Fibroblast of mammary gland (primary cell): ENCODE data around the gene CENPS.

Source experiments
- DNase-seq: peaks from one replicate; pipeline ENCODE4 v3.0.0-alpha.2; 2010; ENCODE audit warnings: low read depth
- H3K4me3 ChIP-seq: 2 replicates; pipeline ENCODE4 v1.5.1; 2011; ENCODE audit warnings: low read depth, mild to moderate bottlenecking, low read length, moderate library complexity; ENCODE audit not compliant: control insufficient read depth
- CTCF ChIP-seq: conservative IDR thresholded peaks from 2 replicates; pipeline ENCODE4 v1.5.1; 2011; ENCODE audit warnings: low read depth, low read length, inconsistent platforms; ENCODE audit not compliant: control insufficient read depth, insufficient read depth

The CENPS gene

GRCh38 chr1:10490286-10490970 is 60.2 kb downstream of the CENPS start:
- no peak overlapping the region for H3K4me3 ChIP-seq
- no peak for DNase-seq
- TF ChIP-seq CTCF = no peak
